HG03432 (cell line): ENCODE results near the gene UNC5B.

Experiments
- ATAC-seq: cut with Tn5 transposase; IDR thresholded peaks from one replicate; pipeline ENCODE4 v1.9.1; 2021; ENCODE audit warnings: mild to moderate bottlenecking, moderate library complexity; ENCODE audit not compliant: unreplicated experiment

UNC5B gene

GRCh38 chr10:71279590-71280170 lies 67.3 kb downstream of the UNC5B start:
- ATAC-seq, result no peak

DNA sequence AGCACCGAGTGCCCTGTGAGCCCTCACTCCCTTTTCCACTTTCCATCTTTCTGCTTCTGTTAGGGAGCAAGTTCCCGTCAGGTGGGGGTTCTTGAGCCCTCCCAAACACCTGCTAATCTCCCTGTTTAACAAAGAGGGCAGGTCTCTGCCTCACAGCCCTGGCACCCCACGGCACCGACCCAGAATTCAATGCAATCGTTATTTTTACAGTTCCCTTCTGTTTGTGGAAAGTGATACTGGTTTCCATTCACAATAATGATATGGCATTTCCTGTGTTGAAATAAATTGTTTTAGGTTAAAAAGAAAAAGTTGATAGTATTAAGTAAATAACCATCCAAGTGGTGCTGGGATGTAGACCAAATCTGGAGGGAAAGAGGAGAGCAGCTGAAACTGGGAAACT lies 67.8 kb downstream of the UNC5B start:
- no peak for ATAC-seq

- ATAC-seq, result no peak
Observed at GRCh38 chr10:71280825-71281224, 68.5 kb downstream of the UNC5B start.

DNA sequence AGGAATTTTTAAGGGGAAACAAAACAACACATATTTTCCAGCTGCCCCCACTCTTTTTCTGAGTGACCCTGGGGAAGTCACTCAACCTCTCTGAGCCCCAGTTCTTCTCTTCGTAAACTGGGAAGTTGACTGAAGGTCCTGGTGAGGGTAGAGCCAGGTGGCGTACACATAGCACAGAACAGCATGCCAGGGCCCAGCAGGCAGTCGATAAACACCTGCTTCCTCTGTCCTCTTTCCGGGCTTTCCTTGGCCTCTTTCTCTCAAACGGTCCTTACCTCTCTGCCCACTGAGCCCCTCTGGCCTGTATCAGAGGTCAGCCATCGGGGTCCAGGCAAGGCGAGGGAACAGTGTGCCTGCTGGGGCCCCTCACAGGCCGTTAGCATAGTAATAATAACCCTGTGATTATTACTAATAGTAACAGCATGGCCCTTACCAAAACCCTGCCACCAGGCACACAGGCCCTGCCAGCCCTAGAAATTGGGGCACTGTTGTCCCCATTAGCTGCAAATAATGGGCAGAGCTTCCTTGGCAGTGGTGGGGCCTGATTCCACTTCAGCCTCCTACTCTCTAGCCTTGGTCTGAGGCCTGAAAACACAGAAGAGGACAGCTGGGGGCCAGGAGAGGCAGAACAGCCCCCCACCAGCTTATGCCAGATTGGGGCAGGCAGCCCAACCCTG lies 69.4 kb downstream of the UNC5B start:
- no peak for ATAC-seq

GRCh38 chr10:71282323-71282680 lies 69.9 kb downstream of the UNC5B start:
- ATAC-seq, result no peak

- no peak for ATAC-seq
Observed at GRCh38 chr10:71283410-71283809, 71.0 kb downstream of the UNC5B start.

- no peak for ATAC-seq
Observed at GRCh38 chr10:71283876-71284275, 71.5 kb downstream of the UNC5B start.

GRCh38 chr10:71284544-71285179 lies 72.3 kb downstream of the UNC5B start:
- no peak for ATAC-seq

DNA sequence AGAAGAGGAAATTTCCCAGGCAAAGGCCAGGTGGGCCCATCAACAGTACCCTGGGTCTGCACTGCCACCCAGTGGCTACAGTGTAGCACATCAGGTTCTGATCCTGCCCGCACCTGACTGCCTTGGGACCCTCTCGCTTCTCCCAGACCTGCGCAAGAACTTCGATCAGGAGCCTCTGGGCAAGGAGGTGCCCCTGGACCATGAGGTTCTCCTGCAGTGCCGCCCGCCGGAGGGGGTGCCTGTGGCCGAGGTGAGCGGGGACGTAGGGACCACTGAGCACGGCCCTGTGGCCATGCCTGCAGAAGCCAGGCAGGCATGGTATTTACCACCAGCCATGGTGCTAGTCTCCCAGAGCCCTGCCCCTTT lies 72.8 kb downstream of the UNC5B start:
- ATAC-seq, result no peak

DNA sequence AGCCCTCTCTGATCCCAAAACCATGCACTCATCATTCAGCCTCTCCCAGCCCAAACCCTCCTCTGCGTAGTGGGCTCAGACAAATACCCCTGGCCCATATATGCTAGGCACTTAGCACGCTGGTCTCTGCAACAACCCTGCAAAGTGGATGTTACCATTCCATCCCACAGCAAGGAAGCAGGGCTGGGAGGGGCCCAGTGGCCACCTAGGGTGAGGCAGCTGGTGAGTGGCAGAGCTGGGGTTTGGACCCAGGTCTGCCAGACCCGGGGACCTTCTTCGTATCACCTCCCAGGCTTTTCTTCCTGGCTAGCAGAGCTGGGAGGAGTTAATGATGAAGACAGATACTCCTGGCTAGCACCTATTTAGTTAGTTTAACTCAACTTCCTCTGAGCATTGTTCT lies 73.6 kb downstream of the UNC5B start:
- ATAC-seq, result no peak

DNA sequence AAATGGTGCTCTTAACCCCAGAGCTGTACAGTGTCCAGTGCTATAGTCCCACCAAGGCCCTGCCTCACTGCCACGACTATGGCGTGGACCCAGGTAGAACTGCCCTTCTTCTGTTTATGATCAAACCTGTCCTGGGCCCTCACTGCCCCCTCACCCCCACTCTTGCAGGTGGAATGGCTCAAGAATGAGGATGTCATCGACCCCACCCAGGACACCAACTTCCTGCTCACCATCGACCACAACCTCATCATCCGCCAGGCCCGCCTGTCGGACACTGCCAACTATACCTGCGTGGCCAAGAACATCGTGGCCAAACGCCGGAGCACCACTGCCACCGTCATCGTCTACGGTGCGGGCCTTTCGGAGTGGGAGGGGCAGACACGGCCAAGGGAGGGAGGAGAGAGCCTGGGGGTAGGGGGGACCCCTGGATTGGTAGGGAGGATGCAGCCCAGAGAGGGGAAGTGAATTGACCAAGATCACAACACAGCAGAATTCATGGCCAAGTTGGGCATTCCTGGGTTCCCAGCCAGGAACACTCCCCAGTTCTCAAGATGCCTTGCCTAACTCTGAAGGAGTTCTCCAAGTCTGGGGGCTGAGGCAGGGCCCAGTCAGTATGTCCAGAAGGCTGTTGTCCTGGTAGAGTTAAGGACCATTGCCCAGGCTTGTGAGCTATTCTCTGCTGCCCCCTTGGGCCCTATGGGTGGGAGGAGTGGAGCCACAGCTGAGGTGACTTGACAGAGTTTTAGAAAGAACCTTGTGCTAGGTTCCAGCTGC lies 74.3 kb downstream of the UNC5B start:
- ATAC-seq, result no peak

DNA sequence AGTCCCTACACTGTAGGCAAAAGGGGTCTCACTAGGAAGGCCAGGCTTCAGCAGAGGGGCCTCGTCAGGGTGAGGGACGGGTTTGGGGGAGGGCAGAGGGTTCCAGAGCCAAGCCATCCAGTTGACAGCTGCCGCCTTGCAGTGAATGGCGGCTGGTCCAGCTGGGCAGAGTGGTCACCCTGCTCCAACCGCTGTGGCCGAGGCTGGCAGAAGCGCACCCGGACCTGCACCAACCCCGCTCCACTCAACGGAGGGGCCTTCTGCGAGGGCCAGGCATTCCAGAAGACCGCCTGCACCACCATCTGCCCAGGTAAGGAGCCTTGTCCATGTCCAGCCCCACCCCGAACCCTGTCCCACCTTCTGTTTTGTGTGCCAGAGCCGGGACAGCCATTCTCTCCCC lies 75.1 kb downstream of the UNC5B start:
- no peak for ATAC-seq

GRCh38 chr10:71288461-71288860 lies 76.1 kb downstream of the UNC5B start:
- no peak for ATAC-seq

GRCh38 chr10:71289421-71290130 lies 77.2 kb downstream of the UNC5B start:
- ATAC-seq, result no peak

- no peak for ATAC-seq
Observed at GRCh38 chr10:71290331-71290730, 78.0 kb downstream of the UNC5B start.

DNA sequence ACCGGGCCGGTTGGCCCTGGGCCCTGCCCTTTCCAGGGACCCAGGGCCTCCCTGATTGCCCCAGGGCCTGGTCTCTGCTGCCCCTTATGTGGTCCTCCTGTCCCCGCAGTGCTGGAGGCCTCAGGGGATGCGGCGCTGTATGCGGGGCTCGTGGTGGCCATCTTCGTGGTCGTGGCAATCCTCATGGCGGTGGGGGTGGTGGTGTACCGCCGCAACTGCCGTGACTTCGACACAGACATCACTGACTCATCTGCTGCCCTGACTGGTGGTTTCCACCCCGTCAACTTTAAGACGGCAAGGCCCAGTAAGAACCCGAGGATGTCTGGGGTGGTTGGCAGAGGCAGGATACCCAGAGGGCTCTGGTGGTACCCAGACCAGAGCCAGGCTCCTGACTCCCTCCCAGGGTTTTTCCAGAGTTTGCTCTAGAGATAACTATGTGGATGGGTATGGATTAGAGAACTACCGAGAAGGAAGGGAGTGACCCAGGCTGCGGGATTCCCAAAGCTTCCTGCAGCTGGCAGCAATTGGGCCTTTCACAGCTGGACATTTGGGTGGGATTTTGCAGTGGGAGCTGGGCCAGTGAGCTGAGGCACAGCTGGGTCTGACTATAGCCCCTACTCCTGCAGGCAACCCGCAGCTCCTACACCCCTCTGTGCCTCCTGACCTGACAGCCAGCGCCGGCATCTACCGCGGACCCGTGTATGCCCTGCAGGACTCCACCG lies 78.6 kb downstream of the UNC5B start:
- ATAC-seq, result no peak

DNA sequence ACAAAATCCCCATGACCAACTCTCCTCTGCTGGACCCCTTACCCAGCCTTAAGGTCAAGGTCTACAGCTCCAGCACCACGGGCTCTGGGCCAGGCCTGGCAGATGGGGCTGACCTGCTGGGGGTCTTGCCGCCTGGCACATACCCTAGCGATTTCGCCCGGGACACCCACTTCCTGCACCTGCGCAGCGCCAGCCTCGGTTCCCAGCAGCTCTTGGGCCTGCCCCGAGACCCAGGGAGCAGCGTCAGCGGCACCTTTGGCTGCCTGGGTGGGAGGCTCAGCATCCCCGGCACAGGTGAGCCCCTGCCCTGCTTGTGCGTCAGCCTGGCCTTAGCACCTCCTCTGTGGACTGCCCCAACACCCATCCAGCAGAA lies 79.1 kb downstream of the UNC5B start:
- no peak for ATAC-seq

DNA sequence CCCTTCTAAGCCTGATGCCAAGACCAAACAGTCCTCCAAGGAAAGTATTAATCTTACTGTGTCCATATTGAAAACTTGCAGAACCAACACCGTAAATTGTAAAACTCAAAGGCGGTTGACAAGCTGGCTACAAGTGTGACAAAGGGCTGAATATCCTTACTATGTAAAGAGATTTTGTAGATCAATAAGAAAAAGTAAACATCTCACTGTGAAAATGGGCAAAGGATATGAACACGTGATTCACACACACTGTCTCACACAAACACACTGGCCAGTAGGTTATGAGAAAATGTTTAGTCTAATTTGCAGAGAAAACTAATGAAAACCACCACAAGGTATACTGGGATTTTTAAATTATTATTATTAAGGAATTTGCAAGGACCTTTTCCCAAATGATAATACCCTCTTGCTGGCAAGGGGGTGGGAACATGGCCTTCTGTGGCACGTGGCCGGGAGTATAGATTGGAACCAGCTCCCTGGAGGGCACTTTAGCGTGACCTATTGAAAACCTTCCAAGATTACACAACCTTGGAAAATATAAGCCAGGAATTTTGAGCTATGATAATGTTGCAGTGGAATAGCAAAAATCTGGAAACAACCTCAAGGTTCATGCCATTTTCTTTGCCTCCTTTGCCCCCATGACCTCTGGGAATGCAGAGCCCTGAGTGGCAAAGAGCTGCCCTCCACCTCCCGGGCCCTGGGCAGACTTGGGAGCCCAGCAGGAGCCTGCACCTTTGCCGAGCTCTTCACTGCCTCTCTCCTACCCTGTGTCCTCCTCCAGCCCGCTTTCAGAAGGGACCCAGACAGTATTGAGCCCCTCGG lies 80.5 kb downstream of the UNC5B start:
- ATAC-seq, result no peak

DNA sequence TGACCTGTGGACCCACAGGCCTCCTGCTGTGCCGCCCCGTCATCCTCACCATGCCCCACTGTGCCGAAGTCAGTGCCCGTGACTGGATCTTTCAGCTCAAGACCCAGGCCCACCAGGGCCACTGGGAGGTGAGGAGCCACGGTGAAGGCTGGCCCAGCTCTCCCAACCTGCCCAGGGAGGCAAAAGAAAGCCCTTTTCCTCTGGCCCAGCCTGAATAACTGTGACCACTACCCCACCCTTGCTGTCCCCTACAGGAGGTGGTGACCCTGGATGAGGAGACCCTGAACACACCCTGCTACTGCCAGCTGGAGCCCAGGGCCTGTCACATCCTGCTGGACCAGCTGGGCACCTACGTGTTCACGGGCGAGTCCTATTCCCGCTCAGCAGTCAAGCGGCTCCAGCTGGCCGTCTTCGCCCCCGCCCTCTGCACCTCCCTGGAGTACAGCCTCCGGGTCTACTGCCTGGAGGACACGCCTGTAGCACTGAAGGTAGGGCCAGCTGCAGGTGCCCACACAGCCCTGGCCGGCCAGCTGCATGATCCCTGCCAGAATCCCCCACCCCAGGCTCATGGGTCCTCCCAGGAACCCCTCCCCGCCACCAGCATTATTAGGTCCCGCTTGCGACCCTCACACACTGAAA lies 81.2 kb downstream of the UNC5B start:
- ATAC-seq, result no peak
